Immature natural killer cell (primary cell): ENCODE data around the gene KRT8. TPM values are rescaled to one million over a fixed set of nuclear protein-coding genes. Genes with fewer than 3 reads are reported as not detected.
"Not testable (repeated sequence)": the region's sequence is repeated elsewhere in the genome, so short reads cannot be mapped to it uniquely, and the experiment has no call there.

Experiments used
- DNase-seq, 3 donors: peaks; one replicate each; pipeline ENCODE4 v3.0.0; 2022; ENCODE audit warnings: mixed read lengths in 1 of 3
- H3K27ac Mint-ChIP-seq, 6 donors: one replicate each; pipeline ENCODE4 v1.8.0; 2020; ENCODE audit warnings: mixed read lengths in 6 of 6, mild to moderate bottlenecking in 5 of 6, inconsistent platforms in 4 of 6, moderate library complexity in 3 of 6
- H3K27me3 Mint-ChIP-seq, 3 donors: one replicate each; pipeline ENCODE4 v1.8.0; 2020 to 2021; ENCODE audit warnings: low read depth in 3 of 3, mild to moderate bottlenecking in 3 of 3, mixed read lengths in 3 of 3, moderate library complexity in 3 of 3, inconsistent platforms in 1 of 3
- H3K36me3 Mint-ChIP-seq, 3 donors: one replicate each; pipeline ENCODE4 v1.8.0; 2020; ENCODE audit warnings: mixed read lengths in 3 of 3, inconsistent platforms in 2 of 3, mild to moderate bottlenecking in 2 of 3
- H3K4me1 Mint-ChIP-seq, 2 donors: one replicate each; pipeline ENCODE4 v1.8.0; 2020; ENCODE audit warnings: inconsistent platforms in 2 of 2, mild to moderate bottlenecking in 2 of 2, mixed read lengths in 2 of 2, moderate library complexity in 1 of 2
- H3K4me3 Mint-ChIP-seq, 5 donors: one replicate each; pipeline ENCODE4 v1.8.0; 2020; ENCODE audit warnings: mild to moderate bottlenecking in 5 of 5, mixed read lengths in 5 of 5, inconsistent platforms in 3 of 5, moderate library complexity in 3 of 5
- H3K9me3 Mint-ChIP-seq, 6 donors: one replicate each; pipeline ENCODE4 v1.8.0; 2020; ENCODE audit warnings: mild to moderate bottlenecking in 6 of 6, mixed read lengths in 6 of 6, inconsistent platforms in 4 of 6, moderate library complexity in 3 of 6
- polyA plus RNA-seq, 3 donors: library from polyadenylated mRNA; unstranded; fragments of 300-500 nt; fragmentation: Illumina TruSeq; gene quantifications; one replicate each; pipeline ENCODE4 v1.2.3, GENCODE V29; 2021

The KRT8 gene
- not detected for polyA plus RNA-seq

DNA sequence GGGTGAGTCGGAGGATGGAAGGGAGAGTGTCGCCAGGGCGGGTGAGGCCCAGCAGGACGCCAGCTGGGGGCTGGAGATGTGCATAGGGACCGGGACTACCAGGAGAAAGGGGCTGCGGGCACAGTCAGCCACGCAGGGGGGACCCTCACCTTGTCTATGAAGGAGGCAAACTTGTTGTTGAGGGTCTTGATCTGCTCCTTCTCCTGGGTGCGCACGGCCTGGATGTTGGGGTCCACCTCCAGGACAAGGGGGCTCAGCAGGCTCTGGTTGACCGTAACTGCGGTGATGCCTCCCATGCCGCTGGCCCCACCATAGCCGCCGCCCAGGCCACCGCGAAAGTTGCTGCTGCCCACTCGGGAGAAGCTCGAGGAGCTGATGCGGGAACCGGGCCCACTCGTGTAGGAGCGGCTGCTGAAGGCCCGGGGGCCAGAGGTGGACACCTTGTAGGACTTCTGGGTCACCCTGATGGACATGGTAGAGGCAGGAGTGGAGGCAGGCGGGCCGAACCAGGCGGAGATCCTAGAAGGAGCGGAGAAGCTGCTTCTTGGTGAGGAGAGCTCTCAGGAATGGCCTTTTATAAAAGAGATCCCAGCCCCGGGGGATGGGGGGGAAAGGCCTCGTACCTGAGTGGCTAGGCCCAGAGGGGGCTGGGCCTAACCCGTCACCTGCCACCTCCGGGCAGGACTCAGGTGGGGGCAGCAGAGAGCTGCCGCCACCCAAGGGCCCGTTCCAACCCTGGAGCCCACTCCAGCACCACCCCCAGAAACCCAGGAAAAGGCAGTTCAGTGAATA is at the start of gene KRT8:
TSS of gene KRT8 (minus strand) at position 568 of the 792 bp plus-strand sequence. CDS start at position 473, 95 bp downstream.
- not testable (repeated sequence) for H3K9me3 Mint-ChIP-seq, H3K36me3 Mint-ChIP-seq, H3K27me3 Mint-ChIP-seq, H3K4me1 Mint-ChIP-seq, DNase-seq
- H3K4me3 Mint-ChIP-seq = peak within 1 kb of the TSS; percentile 48 to 57 (median 50)
- peak within 1 kb of the TSS in 1 of 6 donors; percentile 18 for H3K27ac Mint-ChIP-seq

DNA sequence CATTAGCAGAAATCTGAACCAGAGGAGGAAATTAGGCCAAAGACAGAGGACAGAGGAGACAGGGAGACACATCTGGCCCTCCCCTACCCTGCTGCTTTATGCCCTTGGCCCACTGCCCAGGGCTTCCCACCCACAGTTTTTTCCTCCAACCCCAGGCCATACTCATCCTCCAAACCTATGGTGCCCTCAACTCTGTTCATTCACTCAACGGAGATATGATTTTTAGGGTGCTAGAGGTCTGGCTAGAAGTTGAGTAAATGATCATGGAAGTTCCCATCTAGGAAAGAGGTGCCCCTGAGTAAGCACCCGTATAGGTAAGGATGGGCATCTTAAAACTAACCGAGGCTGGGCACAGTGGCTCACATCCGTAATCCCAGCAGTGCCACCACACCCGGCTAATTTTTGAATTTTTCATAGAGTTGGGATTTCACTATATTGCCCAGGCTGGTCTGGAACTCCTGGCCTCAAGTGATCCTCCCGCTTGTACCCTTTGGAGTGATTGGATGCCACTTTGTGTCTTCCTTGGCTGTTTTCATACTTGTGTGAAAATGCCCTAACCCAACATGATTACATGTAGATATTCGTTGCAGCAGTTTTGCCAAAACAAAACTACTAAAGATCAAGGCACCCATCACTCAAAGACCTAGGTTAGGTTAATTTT is 48.4 kb upstream of the KRT8 start:
- no peak overlapping the region for H3K4me3 Mint-ChIP-seq
- peaks cover 1 to 4% of the 10 kb centered on the region in 2 donors for H3K4me1 Mint-ChIP-seq
- H3K9me3 Mint-ChIP-seq = no peaks in the 10 kb centered on the region

DNA sequence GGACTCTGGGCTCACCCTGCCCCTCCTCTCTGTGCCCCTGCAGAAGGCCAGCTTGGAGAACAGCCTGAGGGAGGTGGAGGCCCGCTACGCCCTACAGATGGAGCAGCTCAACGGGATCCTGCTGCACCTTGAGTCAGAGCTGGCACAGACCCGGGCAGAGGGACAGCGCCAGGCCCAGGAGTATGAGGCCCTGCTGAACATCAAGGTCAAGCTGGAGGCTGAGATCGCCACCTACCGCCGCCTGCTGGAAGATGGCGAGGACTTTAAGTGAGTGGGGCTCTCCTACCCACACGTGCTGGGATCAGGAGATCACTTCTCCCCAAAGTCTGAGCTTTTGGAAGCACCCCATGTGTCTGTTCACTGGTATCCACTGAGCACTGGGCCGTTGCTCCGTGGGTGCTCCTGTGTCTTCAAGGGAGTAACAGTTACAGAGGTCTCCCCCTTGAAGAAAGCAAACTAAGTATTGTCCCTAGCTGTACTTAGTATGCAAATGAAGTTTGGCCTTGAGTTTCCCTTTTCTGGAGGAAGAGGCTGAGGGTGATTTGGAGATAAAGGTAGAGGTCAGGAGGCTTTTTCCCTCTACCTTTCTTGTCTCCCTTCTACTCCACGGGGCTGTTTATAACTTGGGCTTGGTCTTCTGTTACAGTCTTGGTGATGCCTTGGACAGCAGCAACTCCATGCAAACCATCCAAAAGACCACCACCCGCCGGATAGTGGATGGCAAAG is 47.4 kb upstream of the KRT8 start:
- H3K4me1 Mint-ChIP-seq = peaks cover 1 to 10% of the 10 kb centered on the region in 2 donors
- H3K4me3 Mint-ChIP-seq = no peak overlapping the region
- no peak for DNase-seq
- peaks cover 6 to 12% (median 9%) of the 10 kb centered on the region in 3 donors for H3K27me3 Mint-ChIP-seq
- no peaks in the 10 kb centered on the region for H3K9me3 Mint-ChIP-seq
- H3K36me3 Mint-ChIP-seq = no peaks in the 10 kb centered on the region
- H3K27ac Mint-ChIP-seq = no peak overlapping the region

More for the DNA sequence above, 48.4 kb upstream of the KRT8 start:
- Mint-ChIP-seq H3K36me3 (no peaks in the 10 kb centered on the region), H3K27me3 (peaks cover 2 to 12% (median 9%) of the 10 kb centered on the region in 3 donors), H3K27ac (no peak overlapping the region)
- DNase-seq = no peak

DNA sequence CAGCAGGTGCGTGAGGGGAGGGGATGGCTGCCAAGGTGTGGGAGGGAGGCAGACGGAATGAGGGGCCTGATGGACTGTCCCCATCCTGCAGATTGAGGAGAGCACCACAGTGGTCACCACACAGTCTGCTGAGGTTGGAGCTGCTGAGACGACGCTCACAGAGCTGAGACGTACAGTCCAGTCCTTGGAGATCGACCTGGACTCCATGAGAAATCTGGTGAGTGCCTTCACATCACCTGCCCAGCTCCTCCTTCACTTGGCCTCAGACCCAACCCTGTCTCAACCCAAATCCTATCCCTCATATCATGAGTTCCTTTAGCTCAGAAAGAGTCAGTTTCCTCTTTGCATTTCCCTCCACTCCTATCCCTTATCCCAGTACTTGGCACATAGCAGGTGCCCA is 46.8 kb upstream of the KRT8 start:
- H3K4me1 Mint-ChIP-seq = peaks cover 1 to 10% of the 10 kb centered on the region in 2 donors
- peaks cover 6 to 12% (median 9%) of the 10 kb centered on the region in 3 donors for H3K27me3 Mint-ChIP-seq
- no peaks in the 10 kb centered on the region for H3K36me3 Mint-ChIP-seq
- H3K9me3 Mint-ChIP-seq = no peaks in the 10 kb centered on the region
- H3K4me3 Mint-ChIP-seq = no peak overlapping the region
- DNase-seq = no peak
- no peak overlapping the region for H3K27ac Mint-ChIP-seq

DNA sequence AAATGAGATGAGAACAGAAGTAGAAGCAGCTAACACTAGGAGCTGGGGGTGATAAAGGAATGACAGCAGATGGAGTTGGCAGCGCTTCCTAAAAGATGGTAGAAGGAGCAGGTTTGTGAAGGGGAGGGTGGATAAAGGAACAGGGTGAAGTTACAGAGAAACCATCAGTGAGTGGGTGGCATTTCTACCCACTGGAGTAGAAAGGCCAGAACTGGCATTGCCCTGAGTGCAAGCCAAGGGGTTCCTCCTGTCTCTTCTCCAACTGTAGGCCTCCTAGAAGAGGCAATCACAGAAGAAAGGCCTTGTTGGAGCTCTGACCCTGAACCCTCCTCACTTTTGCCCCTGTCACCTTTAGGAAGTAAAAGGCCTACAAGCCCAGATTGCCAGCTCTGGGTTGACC is 46.2 kb upstream of the KRT8 start:
- H3K36me3 Mint-ChIP-seq = no peaks in the 10 kb centered on the region
- H3K4me3 Mint-ChIP-seq = no peak overlapping the region
- peaks cover 6 to 12% (median 9%) of the 10 kb centered on the region in 3 donors for H3K27me3 Mint-ChIP-seq
- no peak overlapping the region for H3K27ac Mint-ChIP-seq
- no peak for DNase-seq
- H3K9me3 Mint-ChIP-seq = no peaks in the 10 kb centered on the region
- H3K4me1 Mint-ChIP-seq = peaks cover 1 to 10% of the 10 kb centered on the region in 2 donors

DNA sequence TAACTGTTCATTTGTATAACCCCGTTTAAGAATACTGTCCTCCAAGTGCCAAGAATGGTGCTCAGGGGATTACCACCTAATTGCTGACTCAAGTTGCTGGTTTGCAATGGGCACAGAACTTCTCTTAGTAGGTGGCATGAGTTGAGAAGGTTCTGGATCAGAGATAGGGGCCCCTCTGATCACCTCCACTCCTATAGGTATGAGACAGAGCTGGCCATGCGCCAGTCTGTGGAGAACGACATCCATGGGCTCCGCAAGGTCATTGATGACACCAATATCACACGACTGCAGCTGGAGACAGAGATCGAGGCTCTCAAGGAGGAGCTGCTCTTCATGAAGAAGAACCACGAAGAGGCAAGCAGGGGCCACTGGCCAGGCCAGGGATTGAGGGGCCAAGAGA is 45.7 kb upstream of the KRT8 start:
- Mint-ChIP-seq H3K9me3 (no peaks in the 10 kb centered on the region), H3K4me1 (peaks cover 1 to 10% of the 10 kb centered on the region in 2 donors), H3K27me3 (peaks cover 6 to 12% (median 9%) of the 10 kb centered on the region in 3 donors), H3K4me3 (peak overlapping the region in 2 of 5 donors; percentile 4 to 29), H3K27ac (no peak overlapping the region), H3K36me3 (no peaks in the 10 kb centered on the region)
- DNase-seq = peak in 1 of 3 donors; percentile 2

DNA sequence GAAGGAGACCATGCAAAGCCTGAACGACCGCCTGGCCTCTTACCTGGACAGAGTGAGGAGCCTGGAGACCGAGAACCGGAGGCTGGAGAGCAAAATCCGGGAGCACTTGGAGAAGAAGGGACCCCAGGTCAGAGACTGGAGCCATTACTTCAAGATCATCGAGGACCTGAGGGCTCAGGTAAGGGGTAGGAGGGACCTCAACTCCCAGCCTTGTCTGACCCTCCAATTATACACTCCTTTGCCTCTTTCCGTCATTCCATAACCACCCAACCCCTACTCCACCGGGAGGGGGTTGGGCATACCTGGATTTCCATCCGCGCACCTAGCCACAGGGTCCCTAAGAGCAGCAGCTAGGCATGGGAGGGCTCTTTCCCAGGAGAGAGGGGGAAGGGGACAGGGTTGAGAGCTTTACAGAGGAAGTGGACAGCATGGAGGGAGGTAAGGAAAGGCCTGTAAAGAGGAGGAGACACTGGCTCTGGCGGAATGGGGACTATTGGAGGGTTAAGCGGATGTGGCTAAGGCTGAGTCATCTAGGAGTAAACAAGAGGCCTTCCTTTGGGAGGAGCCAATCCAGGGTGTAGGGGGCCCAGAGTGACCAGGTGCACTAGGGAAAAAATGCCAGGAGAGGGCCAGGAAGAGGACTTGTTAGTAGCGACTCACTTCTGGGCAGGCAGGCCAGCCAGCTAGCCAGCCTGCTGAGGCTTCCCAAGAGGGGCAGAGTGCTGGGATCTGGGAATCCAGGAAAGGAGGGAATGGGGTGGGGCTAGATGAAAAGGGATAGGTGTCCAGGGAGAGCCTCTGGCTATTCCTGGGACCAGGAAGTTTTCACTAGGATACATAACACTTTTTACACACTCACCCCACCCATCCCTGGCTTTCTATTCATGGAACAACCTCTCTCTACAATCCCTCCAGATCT is 44.8 kb upstream of the KRT8 start:
- Mint-ChIP-seq H3K4me3 (peak overlapping the region; percentile 41 to 77 (median 53)), H3K27me3 (peaks cover 6 to 12% (median 12%) of the 10 kb centered on the region in 3 donors), H3K36me3 (no peaks in the 10 kb centered on the region), H3K27ac (no peak overlapping the region), H3K9me3 (no peaks in the 10 kb centered on the region), H3K4me1 (peaks cover 1 to 10% of the 10 kb centered on the region in 2 donors)
- DNase-seq = no peak

DNA sequence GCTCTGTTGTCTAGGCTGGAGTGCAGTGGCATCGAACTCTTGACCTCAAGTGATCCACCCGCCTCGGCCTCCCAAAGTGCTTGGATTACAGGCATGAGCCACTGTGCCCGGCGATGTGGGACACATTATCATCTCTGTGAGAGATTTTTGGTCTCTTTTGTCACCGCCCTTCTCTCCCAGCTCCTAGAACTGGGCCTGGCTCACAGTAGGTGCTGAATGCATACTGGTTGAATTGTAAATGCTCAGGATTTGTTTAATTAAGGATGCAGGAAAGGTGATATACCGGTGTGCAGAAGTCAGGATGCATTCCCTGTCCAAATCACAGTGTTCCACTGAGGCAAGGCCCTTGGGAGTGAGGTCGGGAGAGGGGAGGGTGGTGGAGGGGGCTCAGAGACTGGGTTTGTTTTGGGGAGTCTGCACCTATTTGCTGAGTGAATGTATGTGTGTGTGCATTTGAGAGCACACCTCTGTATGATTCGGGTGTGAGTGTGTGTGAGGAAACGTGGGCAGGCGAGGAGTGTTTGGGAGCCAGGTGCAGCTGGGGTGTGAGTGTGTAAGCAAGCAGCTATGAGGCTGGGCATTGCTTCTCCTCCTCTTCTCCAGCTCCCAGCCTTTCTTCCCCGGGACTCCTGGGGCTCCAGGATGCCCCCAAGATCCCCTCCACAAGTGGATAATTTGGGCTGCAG is 43.0 kb upstream of the KRT8 start:
- H3K9me3 Mint-ChIP-seq = no peaks in the 10 kb centered on the region
- H3K4me3 Mint-ChIP-seq = peak overlapping the region; percentile 65 to 85 (median 84)
- H3K4me1 Mint-ChIP-seq = peaks cover 1 to 10% of the 10 kb centered on the region in 2 donors
- H3K27me3 Mint-ChIP-seq = peaks cover 6 to 18% (median 12%) of the 10 kb centered on the region in 3 donors
- no peak overlapping the region for H3K27ac Mint-ChIP-seq
- no peaks in the 10 kb centered on the region for H3K36me3 Mint-ChIP-seq
- no peak for DNase-seq

DNA sequence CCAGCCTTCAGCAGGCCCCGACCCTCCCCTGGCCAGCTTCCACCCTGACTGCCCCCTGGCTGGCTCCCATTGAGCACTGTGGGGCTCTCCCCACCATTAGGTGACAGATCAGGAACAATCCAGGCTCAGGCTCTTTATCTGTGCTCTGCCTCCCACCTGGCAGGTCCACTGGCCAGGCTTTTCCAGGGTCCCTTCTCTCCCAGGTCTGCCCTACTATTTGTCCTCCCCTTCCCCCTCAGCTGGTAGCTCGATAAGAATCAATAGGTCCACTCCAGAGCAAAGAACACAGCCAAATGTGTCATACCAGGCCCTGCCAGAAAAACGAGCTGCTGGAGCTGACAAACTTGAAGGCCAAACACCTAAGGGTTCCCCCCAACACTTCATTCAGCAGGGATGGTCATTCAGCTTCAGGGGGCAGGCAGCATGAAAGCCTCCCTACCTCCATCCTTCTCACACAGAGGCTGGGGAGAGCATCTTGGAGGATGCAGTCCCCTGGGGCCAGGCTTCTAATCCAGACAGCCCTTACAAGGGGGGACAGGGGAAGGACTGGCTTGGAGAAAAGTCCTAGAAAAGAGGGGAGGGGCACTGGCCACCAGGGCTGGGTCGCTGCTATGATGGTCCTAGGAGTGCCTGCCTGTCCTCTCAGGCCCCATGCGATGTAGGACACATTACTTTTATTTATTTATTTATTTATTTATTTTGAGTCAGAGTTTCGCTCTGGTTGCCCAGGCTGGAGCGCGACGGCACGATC is 42.1 kb upstream of the KRT8 start:
- Mint-ChIP-seq H3K9me3 (no peaks in the 10 kb centered on the region), H3K27me3 (peaks cover 6 to 22% (median 12%) of the 10 kb centered on the region in 3 donors), H3K27ac (no peak overlapping the region), H3K36me3 (no peaks in the 10 kb centered on the region), H3K4me3 (no peak overlapping the region), H3K4me1 (peaks cover 1 to 10% of the 10 kb centered on the region in 2 donors)
- no peak for DNase-seq

DNA sequence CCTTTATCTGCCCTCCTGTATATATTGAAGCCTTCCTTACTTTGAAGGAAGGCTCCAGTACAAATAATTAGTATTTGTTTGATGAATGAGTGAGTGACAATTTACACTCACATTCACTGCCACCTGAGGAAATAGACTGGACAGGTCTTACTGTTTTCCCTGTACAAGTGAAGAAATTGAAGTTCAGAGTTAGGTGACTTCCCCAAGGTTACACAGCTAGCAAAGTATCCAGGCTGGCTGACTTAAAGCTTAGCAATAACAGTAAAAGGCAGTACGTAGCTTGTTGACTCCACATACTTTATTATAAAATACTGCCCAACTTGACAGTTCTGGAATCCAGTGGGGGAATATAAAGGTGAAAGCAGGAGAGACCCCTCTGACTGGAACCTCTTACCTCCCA is 41.5 kb upstream of the KRT8 start:
- no peaks in the 10 kb centered on the region for H3K36me3 Mint-ChIP-seq
- H3K4me3 Mint-ChIP-seq = no peak overlapping the region
- no peaks in the 10 kb centered on the region for H3K9me3 Mint-ChIP-seq
- peaks cover 1 to 10% of the 10 kb centered on the region in 2 donors for H3K4me1 Mint-ChIP-seq
- peaks cover 6 to 22% (median 16%) of the 10 kb centered on the region in 3 donors for H3K27me3 Mint-ChIP-seq
- no peak for DNase-seq
- no peak overlapping the region for H3K27ac Mint-ChIP-seq

DNA sequence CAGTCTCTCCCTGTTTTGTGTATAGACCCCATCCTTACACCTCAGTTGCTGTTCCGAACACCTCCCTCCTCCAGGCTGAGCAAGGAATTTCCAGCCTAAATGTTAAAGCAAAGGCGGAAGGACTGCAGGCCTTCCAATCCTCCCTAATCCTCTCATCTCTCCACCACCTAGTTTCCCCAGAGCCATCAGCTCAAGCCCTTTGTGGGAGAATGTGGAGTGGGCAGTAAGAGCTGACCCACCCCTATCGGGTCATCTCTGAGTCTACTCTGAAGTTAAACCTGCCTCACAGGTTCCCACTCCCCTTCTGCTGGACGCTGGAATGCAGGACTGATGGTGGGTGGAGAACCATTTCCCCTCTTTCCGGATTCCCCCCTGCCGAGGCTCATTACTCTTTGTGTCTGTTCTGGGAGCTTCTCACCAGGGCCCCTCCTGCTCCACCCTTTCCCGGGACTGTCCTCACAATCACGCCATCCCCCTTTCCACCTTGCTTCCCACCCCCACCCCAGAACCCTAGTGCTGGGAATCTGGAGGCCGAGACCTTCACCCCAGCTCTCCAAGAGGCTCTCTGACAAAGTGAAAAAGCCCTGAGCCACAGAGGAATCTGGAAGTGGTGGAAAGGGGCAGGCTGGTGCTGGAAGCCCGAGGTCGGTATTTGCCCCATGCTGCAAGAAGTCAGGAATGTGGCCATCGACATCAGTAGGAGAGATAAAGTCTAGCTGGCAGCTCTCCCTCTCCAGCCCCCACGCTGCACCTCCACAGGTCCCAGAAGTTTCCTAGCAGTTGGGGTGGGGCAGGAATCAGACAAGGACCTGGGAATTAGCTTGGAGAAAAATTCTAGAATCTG is 40.7 kb upstream of the KRT8 start:
- Mint-ChIP-seq H3K4me1 (peaks cover 1 to 10% of the 10 kb centered on the region in 2 donors), H3K27ac (no peak overlapping the region), H3K9me3 (no peaks in the 10 kb centered on the region), H3K4me3 (no peak overlapping the region), H3K36me3 (no peaks in the 10 kb centered on the region), H3K27me3 (peaks cover 8 to 18% (median 16%) of the 10 kb centered on the region in 3 donors)
- DNase-seq = no peak
